OCI-LY7 (cell line): Measurements from ENCODE around the gene COBLL1. TPM values are rescaled to one million over a fixed set of nuclear protein-coding genes. Genes with fewer than 3 reads are reported as not detected.

Source experiments
- BruUV-seq: library from RNA; stranded (reverse); fragments of 400-500 nt; replicated peaks from 2 replicates; lab custom pipeline; 2021; lab: Mats Ljungman, UMichigan
- CTCF ChIA-PET: fragments of 300-600 bp; sonication (Branson Sonifier 250); formaldehyde crosslinking; loops from one replicate; lab custom pipeline; 2022; ENCODE audit warnings: antibody characterized with exemption; ENCODE audit not compliant: unreplicated experiment; lab: Charles Lee
- POLR2A ChIA-PET: fragments of 300-600 bp; sonication (Branson Sonifier 250); formaldehyde crosslinking; loops from one replicate; lab custom pipeline; 2022; ENCODE audit warnings: antibody characterized with exemption; lab: Charles Lee
- DNase-seq: peaks from one replicate; pipeline ENCODE4 v3.0.0-alpha.2; 2015; ENCODE audit warnings: low spot score
- H2AFZ ChIP-seq: fragments of 200-600 bp; sonication (generic), shearing (Covaris generic); 2 replicates; pipeline ENCODE4 v1.6.1; 2014; ENCODE audit warnings: mild to moderate bottlenecking, antibody characterized with exemption, low read length, moderate library complexity
- H3K27ac ChIP-seq: fragments of 200-600 bp; sonication (generic); 2 replicates; pipeline ENCODE4 v1.5.1; 2014; ENCODE audit warnings: mixed run types, low read depth, mild to moderate bottlenecking, moderate library complexity, low read length, inconsistent platforms; ENCODE audit not compliant: poor library complexity, severe bottlenecking
- H3K36me3 ChIP-seq: fragments of 200-600 bp; sonication (generic); 2 replicates; pipeline ENCODE4 v1.6.1; 2014; ENCODE audit warnings: mild to moderate bottlenecking, antibody characterized with exemption, low read length, moderate library complexity, mixed read lengths; ENCODE audit not compliant: insufficient read depth
- H3K4me1 ChIP-seq: fragments of 200-600 bp; sonication (generic); 2 replicates; pipeline ENCODE4 v1.5.1; 2014; ENCODE audit warnings: mild to moderate bottlenecking, low read length; ENCODE audit not compliant: insufficient read depth, poor library complexity, severe bottlenecking
- H3K4me2 ChIP-seq: fragments of 200-600 bp; sonication (generic); 2 replicates; pipeline ENCODE4 v1.6.1; 2014; ENCODE audit warnings: mild to moderate bottlenecking, low read length
- H3K4me3 ChIP-seq: fragments of 200-600 bp; sonication (generic); 2 replicates; pipeline ENCODE4 v1.5.1; 2014; ENCODE audit warnings: mild to moderate bottlenecking, low read depth, low read length; ENCODE audit not compliant: poor library complexity, severe bottlenecking
- H3K79me2 ChIP-seq: fragments of 200-600 bp; sonication (generic); 2 replicates; pipeline ENCODE4 v1.6.1; 2016; ENCODE audit warnings: low read depth, mild to moderate bottlenecking, low read length, moderate library complexity, mixed read lengths; ENCODE audit not compliant: insufficient read depth
- H3K9me2 ChIP-seq: fragments of 200-600 bp; sonication (generic); 2 replicates; pipeline ENCODE4 v1.6.1; 2016; ENCODE audit warnings: mild to moderate bottlenecking, low read length, mixed read lengths; ENCODE audit not compliant: insufficient read depth
- H3K9me3 ChIP-seq: fragments of 200-600 bp; sonication (generic); 2 replicates; pipeline ENCODE4 v1.6.1; 2014; ENCODE audit warnings: mild to moderate bottlenecking, mixed run types, low read length, mixed read lengths
- H4K20me1 ChIP-seq: fragments of 200-600 bp; sonication (generic); 2 replicates; pipeline ENCODE4 v1.6.1; 2014; ENCODE audit warnings: mild to moderate bottlenecking, antibody characterized with exemption, low read length, moderate library complexity, mixed read lengths; ENCODE audit not compliant: insufficient read depth
- CTCF ChIP-seq: fragments of 200-600 bp; sonication (generic); conservative IDR thresholded peaks from 2 replicates; pipeline ENCODE4 v1.5.1; 2014; ENCODE audit warnings: mild to moderate bottlenecking, antibody characterized with exemption, low read length, moderate library complexity, mixed read lengths
- EZH2phosphoT487 ChIP-seq: fragments of 200-600 bp; sonication (generic); IDR thresholded peaks from 2 replicates; pipeline ENCODE4 v1.6.1; 2018; ENCODE audit warnings: low read depth, borderline replicate concordance, mild to moderate bottlenecking, mixed run types, antibody characterized with exemption, low read length, moderate library complexity, mixed read lengths
- intact Hi-C: fragments of 100-400 bp; cut with micrococcal nuclease; formaldehyde crosslinking; loops from one replicate; pipeline ENCODE4 v1.10.0; 2022; ENCODE audit not compliant: unreplicated experiment
- total RNA-seq, 2 experiments: library from RNA; depleted of rRNA in 1 of 2; stranded (reverse); fragments of >200 nt in 1 of 2; shearing (Covaris generic) in 1 of 2; gene quantifications; 2 replicates each; pipeline ENCODE4 v1.2.3, GENCODE V29; 2014 to 2022

COBLL1 gene
- total RNA-seq, 2 experiments from 2014 or later: 0.79 to 40.7 TPM

DNA sequence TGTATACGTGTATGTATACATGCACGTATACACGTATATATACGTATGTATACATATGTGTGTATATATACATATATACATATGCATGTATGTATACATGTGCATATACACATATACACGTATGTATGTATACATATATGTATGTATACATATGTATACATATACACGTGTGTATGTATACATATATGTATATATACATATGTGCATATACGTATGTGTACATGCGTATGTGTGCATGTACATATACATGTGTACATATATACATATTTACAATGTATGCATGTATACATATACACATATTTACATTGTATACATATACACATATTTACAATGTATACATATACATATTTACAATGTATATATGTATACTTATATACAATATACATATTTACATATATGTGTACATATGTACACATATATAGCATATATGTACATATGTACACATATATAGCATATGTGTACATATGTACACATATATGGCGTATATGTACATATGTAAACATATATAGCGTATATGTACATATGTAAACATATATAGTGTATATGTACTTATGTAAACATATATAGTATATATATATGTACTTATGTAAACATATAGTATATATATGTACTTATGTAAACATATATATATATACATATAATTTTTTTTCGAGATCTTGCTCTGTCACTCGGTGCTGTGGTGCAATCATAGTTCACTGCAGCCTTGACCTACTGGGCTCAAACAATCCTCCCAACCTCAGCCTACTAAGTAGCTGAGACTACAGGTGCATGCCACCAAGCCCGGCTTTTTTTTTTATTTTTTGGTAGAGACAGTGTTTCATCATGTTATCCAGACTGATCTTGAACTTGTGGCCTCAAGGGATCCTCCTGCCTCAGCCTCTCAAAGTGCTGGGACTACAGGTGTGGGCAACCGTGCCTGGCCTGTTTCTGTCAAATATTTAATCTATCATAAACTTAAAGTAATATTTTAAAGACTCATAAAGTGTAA, 23.2 kb downstream of the COBLL1 start:
- Histone ChIP-seq H3K36me3 (no peaks in the 10 kb centered on the region), H3K9me2 (no peaks in the 10 kb centered on the region), H3K4me1 (no peaks in the 10 kb centered on the region), H3K4me2 (no peak overlapping the region), H4K20me1 (no peaks in the 10 kb centered on the region), H3K27ac (no peak overlapping the region), H3K4me3 (no peak overlapping the region), H3K79me2 (no peaks in the 10 kb centered on the region), H2AFZ (no peak overlapping the region), H3K9me3 (no peaks in the 10 kb centered on the region)
- CTCF ChIA-PET: no interaction called here
- BruUV-seq: no TSS peak
- no peak for TF ChIP-seq EZH2phosphoT487
- TF ChIP-seq CTCF: no peak
- no peak for DNase-seq
- POLR2A ChIA-PET: interaction anchor here (1.0 to 1.3 kb wide), 2 partner anchors 11 to 18 kb away, joined by 3 to 4 read pairs; no protein-coding TSS in a partner anchor
- intact Hi-C loops: no loop called here

DNA sequence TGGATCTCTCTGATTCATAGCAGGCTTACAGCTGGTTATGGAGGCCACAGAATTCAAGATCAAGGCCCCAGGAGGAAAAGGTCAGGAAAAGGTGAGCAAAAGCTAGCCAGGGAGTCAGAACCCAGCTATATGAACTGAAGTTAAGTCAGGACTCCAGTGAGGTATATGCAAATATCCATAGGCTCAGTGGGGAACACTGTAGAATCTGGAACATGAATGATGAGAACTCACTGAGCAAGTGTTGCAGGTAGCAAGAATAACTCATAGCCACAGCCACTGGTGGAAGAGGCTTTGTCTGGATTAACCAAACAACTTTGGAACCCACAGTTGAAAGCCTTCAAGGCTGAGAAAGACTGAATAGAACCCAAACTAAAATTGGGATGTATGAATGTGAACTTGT, 24.7 kb downstream of the COBLL1 start:
- no peak overlapping the region for H3K4me3 ChIP-seq
- CTCF ChIA-PET: no interaction called here
- TF ChIP-seq EZH2phosphoT487 (no peak), CTCF (no peak)
- H3K9me3 ChIP-seq: no peaks in the 10 kb centered on the region
- no peaks in the 10 kb centered on the region for H3K79me2 ChIP-seq
- no peaks in the 10 kb centered on the region for H4K20me1 ChIP-seq
- H3K4me2 ChIP-seq: no peak overlapping the region
- H3K36me3 ChIP-seq: no peaks in the 10 kb centered on the region
- intact Hi-C loops: no loop called here
- POLR2A ChIA-PET: interaction anchor here (0.9 to 1.0 kb wide), 2 partner anchors 9 to 27 kb away, joined by 3 to 4 read pairs; no protein-coding TSS in a partner anchor
- H3K27ac ChIP-seq: no peak overlapping the region
- BruUV-seq: no TSS peak
- H3K9me2 ChIP-seq: no peaks in the 10 kb centered on the region
- H2AFZ ChIP-seq: no peak overlapping the region
- no peaks in the 10 kb centered on the region for H3K4me1 ChIP-seq
- DNase-seq: no peak
